ENCODE measurements around the gene CAPZB.

DNA sequence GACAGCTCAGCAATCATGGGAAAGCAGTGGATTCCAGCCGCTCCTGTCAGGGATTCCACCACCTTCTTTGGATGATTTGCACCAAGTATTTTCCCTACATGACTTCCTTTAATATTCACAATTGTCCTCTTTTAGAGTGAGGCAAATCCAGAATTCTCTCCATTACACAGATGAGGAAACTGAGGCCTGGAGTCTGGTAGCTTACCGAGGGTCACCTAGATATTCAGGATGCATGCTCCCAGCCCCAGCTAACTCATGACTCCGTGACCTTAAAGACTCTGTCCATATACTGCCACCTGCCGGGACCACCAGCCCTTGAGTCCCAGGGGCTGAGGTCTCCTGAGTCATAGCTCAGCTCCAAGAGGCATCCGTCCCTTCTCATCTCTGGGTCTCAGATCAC, 80.6 kb downstream of the CAPZB start:
- TF ChIP-seq, protein P1, sequence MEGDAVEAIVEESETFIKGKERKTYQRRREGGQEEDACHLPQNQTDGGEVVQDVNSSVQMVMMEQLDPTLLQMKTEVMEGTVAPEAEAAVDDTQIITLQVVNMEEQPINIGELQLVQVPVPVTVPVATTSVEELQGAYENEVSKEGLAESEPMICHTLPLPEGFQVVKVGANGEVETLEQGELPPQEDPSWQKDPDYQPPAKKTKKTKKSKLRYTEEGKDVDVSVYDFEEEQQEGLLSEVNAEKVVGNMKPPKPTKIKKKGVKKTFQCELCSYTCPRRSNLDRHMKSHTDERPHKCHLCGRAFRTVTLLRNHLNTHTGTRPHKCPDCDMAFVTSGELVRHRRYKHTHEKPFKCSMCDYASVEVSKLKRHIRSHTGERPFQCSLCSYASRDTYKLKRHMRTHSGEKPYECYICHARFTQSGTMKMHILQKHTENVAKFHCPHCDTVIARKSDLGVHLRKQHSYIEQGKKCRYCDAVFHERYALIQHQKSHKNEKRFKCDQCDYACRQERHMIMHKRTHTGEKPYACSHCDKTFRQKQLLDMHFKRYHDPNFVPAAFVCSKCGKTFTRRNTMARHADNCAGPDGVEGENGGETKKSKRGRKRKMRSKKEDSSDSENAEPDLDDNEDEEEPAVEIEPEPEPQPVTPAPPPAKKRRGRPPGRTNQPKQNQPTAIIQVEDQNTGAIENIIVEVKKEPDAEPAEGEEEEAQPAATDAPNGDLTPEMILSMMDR (IDR thresholded peaks at IDR 0.05; ENCODE audit: low read length) = no peak
- no peak for TF ChIP-seq EZH2 (optimal IDR thresholded peaks at IDR 0.05; ENCODE audit: low read depth, low read length)
